ENCODE results near the gene RCOR2.
A peak's percentile ranks its signal among the peaks of the same experiment; 100 is the strongest.

The RCOR2 gene

DNA sequence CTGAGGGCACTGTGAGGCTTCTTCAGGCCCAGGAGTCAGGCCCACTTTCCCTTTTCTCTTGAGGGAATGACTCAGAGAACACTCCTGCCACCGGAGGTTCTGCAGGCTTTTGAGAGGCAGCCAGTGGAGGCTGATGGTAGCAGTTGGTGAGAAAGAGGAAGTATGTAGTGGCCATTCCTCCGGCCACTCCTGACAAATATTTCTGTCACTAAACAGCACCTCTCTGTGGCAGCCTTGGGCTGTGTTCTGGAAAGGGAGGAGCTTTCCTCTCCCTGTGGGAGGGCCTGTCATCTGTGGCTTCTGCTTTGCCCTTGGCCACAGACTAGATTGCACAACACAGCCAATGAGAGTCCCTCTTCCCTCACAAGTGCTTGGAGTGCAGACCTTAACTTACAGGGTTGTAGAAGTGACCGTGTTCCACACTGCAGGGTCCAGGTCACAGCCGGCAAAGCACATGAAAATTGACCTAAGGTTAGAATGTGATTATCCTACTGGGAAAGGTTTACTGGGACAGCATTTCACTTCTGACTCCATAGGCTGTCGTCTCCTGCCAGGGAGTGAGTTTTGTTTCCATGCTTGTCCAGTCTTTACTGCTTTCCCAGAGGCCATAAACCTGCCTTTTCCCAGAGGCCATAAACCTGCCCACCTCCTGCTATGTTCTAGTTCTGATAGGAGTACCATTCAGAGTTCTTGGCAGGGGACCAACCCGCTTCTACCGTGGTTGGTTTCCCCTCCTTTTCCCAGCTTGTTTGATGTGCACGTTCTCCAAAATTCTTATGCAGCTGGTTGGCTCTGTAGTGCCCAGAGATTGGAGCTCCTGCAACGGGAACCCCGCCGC, 44.8 kb downstream of the RCOR2 start:
- no peak for DNase-seq (ENCODE audit: low read depth)
- no peak overlapping the region for H3K4me3 ChIP-seq (ENCODE audit: low read length)
- peak; percentile 47 for TF ChIP-seq CTCF (conservative IDR thresholded peaks at IDR 0.05; ENCODE audit: low read depth, low read length)

- H3K4me3 ChIP-seq (ENCODE audit: low read length), result no peak overlapping the region
- DNase-seq (ENCODE audit: low read depth), result no peak
These were observed 46.4 kb downstream of the RCOR2 start for GRCh38 chr11:63870351-63871140.

DNA sequence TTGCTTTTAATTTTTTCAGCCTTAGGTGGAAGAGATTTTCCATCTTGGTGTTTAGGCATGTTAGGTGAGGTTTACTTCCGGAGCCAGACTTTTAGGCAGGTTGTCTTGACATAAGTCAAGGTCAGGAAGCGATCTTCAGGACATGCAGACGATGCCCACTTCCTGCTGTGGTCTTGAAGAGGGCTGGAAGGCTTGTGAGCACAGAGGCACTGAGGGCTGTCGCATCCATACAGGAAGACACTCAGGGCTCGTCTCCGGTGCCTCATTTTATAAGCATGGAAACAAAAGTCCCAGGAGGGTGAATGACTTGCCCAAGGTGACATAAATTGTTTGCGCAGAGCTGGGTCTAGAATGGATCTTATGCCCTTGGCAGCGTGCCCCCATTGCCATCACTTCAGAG, 47.3 kb downstream of the RCOR2 start:
- no peak for DNase-seq (ENCODE audit: low read depth)
- no peak for TF ChIP-seq CTCF (conservative IDR thresholded peaks at IDR 0.05; ENCODE audit: low read depth, low read length)
- no peak overlapping the region for H3K4me3 ChIP-seq (ENCODE audit: low read length)

More at GRCh38 chr11:63870351-63871140, 46.4 kb downstream of the RCOR2 start:
- no peak for TF ChIP-seq CTCF (conservative IDR thresholded peaks at IDR 0.05; ENCODE audit: low read depth, low read length)

- no peak overlapping the region for H3K4me3 ChIP-seq (ENCODE audit: low read length)
- no peak for TF ChIP-seq CTCF (conservative IDR thresholded peaks at IDR 0.05; ENCODE audit: low read depth, low read length)
- DNase-seq (ENCODE audit: low read depth), result no peak
These were observed 47.8 kb downstream of the RCOR2 start for GRCh38 chr11:63869171-63869591.

GRCh38 chr11:63868399-63869064, 48.4 kb downstream of the RCOR2 start:
- DNase-seq (ENCODE audit: low read depth), result no peak
- TF ChIP-seq CTCF (conservative IDR thresholded peaks at IDR 0.05; ENCODE audit: low read depth, low read length), result no peak
- H3K4me3 ChIP-seq (ENCODE audit: low read length), result no peak overlapping the region

GRCh38 chr11:63867511-63867910, 49.5 kb downstream of the RCOR2 start:
- no peak for DNase-seq (ENCODE audit: low read depth)
- TF ChIP-seq CTCF (conservative IDR thresholded peaks at IDR 0.05; ENCODE audit: low read depth, low read length), result no peak
- H3K4me3 ChIP-seq (ENCODE audit: low read length), result no peak overlapping the region

All from retinal pigment epithelial cell (primary cell).